HCT116 (cell line): Measurements from ENCODE around the gene DHRS7B. TPM values are rescaled to one million over a fixed set of nuclear protein-coding genes. Genes with fewer than 3 reads are reported as not detected.
"Not testable (repeated sequence)": the region's sequence is repeated elsewhere in the genome, so short reads cannot be mapped to it uniquely, and the experiment has no call there.

Experiments used
- ATAC-seq: fragments of 200-7000 bp; cut with Tn5 transposase; 2 replicates; pipeline ENCODE4 v1.9.1; 2020; ENCODE audit warnings: mild to moderate bottlenecking, moderate library complexity
- BruUV-seq: library from RNA; stranded (reverse); fragments of 400-500 nt; replicated peaks from 2 replicates; lab custom pipeline; 2021; lab: Mats Ljungman, UMichigan
- CTCF ChIA-PET: fragments of 300-600 bp; sonication (Branson Sonifier 250); formaldehyde crosslinking; loops from one replicate; lab custom pipeline; 2021; ENCODE audit warnings: antibody characterized with exemption; lab: Charles Lee
- POLR2A ChIA-PET: fragments of 300-600, 350-600 bp; sonication (Branson Sonifier 250); formaldehyde crosslinking; loops from one replicate; lab custom pipeline; 2021; ENCODE audit warnings: antibody characterized with exemption; lab: Charles Lee
- RAD21 ChIA-PET, 2 experiments: fragments of 300-600 bp; sonication (Branson Sonifier 250); formaldehyde crosslinking; loops; one replicate each; lab custom pipeline; 2023; ENCODE audit warnings: low total read pairs in 2 of 2; ENCODE audit not compliant: uncharacterized antibody in 2 of 2, unreplicated experiment in 2 of 2, low non-redundant PET in 1 of 2; lab: Charles Lee
- DNase-seq: peaks from one replicate; pipeline ENCODE4 v3.0.0-alpha.2; 2010; ENCODE audit warnings: low read depth, low spot score
- H2AFZ ChIP-seq: fragments of 200-600 bp; shearing (Covaris generic), sonication (generic); 2 replicates; pipeline ENCODE4 v1.6.1; 2017; ENCODE audit warnings: low read depth, mixed run types, mixed read lengths, antibody characterized with exemption, low read length; ENCODE audit not compliant: poor library complexity, severe bottlenecking
- H3K27ac ChIP-seq: 2 replicates; pipeline ENCODE4 v1.5.1; 2012; ENCODE audit warnings: low read depth, low read length
- H3K27me3 ChIP-seq: fragments of 200-600 bp; sonication (generic); 2 replicates; pipeline ENCODE4 v1.6.1; 2016; ENCODE audit warnings: mixed run types, low read length, mixed read lengths; ENCODE audit not compliant: insufficient read depth
- H3K36me3 ChIP-seq, 2 experiments: fragments of 200-500 bp in 1 of 2; fragments of 200-600 bp in 1 of 2; sonication (Bioruptor generic) in 1 of 2; sonication (generic) in 1 of 2; 2 replicates each; pipeline versions ENCODE4 v1.5.1 to v1.6.1; 2014 to 2016; ENCODE audit warnings: low read length in 2 of 2, inconsistent platforms in 1 of 2, mixed read lengths in 1 of 2, mixed run types in 1 of 2; ENCODE audit not compliant: insufficient read depth in 2 of 2, control insufficient read depth in 1 of 2
- H3K4me1 ChIP-seq, 2 experiments: fragments of 200-600 bp in 1 of 2; sonication (generic) in 1 of 2; 2 replicates each; pipeline versions ENCODE4 v1.5.1 to v1.6.1; 2012 to 2017; ENCODE audit warnings: low read length in 2 of 2, inconsistent platforms in 1 of 2, mild to moderate bottlenecking in 1 of 2, mixed read lengths in 1 of 2, mixed run types in 1 of 2, moderate library complexity in 1 of 2; ENCODE audit not compliant: insufficient read depth in 2 of 2, control insufficient read depth in 1 of 2
- H3K4me2 ChIP-seq: fragments of 200-600 bp; sonication (generic); 2 replicates; pipeline ENCODE4 v1.6.1; 2017; ENCODE audit warnings: mixed run types, low read length, mixed read lengths
- H3K4me3 ChIP-seq, 2 experiments: fragments of 200-600 bp in 1 of 2; sonication (generic) in 1 of 2; replicated peaks in 1 of 2; 2 replicates each; pipeline ENCODE4 v1.5.1; 2011 to 2016; ENCODE audit warnings: low read length in 2 of 2, control low read depth in 1 of 2, low read depth in 1 of 2, mild to moderate bottlenecking in 1 of 2, mixed read lengths in 1 of 2, mixed run types in 1 of 2
- H3K79me2 ChIP-seq: fragments of 200-600 bp; sonication (generic); 2 replicates; pipeline ENCODE4 v1.6.1; 2017; ENCODE audit warnings: mild to moderate bottlenecking, mixed run types, low read length, moderate library complexity, mixed read lengths; ENCODE audit not compliant: insufficient read depth
- H3K9ac ChIP-seq: fragments of 200-600 bp; sonication (generic); 2 replicates; pipeline ENCODE4 v1.6.1; 2016; ENCODE audit warnings: low read length, mixed read lengths
- H3K9me2 ChIP-seq: fragments of 200-600 bp; sonication (generic), shearing (Covaris generic); 2 replicates; pipeline ENCODE4 v1.6.1; 2017; ENCODE audit warnings: mixed run types, mild to moderate bottlenecking, moderate library complexity; ENCODE audit not compliant: insufficient read depth
- H3K9me3 ChIP-seq, 2 experiments: fragments of 200-500 bp in 1 of 2; fragments of 200-600 bp in 1 of 2; sonication (Bioruptor generic) in 1 of 2; sonication (generic) in 1 of 2; 2 replicates each; pipeline ENCODE4 v1.6.1; 2014 to 2017; ENCODE audit warnings: low read length in 2 of 2, mixed read lengths in 2 of 2, inconsistent platforms in 1 of 2, low read depth in 1 of 2, mild to moderate bottlenecking in 1 of 2, mixed run types in 1 of 2, moderate library complexity in 1 of 2; ENCODE audit not compliant: control insufficient read depth in 1 of 2, insufficient read depth in 1 of 2
- H4K20me1 ChIP-seq: fragments of 200-600 bp; sonication (generic), shearing (Covaris generic); 2 replicates; pipeline ENCODE4 v1.6.1; 2017; ENCODE audit warnings: mixed run types, mild to moderate bottlenecking, moderate library complexity; ENCODE audit not compliant: insufficient read depth
- EZH2 ChIP-seq: fragments of 200-600 bp; sonication (generic); IDR thresholded peaks from 2 replicates; pipeline ENCODE4 v1.6.1; 2017; ENCODE audit warnings: antibody characterized with exemption, mixed run types
- FOSL1 ChIP-seq: IDR thresholded peaks from 2 replicates; pipeline ENCODE4 v1.6.1; 2012; ENCODE audit warnings: low read depth
- RAD21 ChIP-seq: IDR thresholded peaks from 2 replicates; pipeline ENCODE4 v1.6.1; 2012; ENCODE audit warnings: low read depth, mild to moderate bottlenecking
- SP1 ChIP-seq: IDR thresholded peaks from 2 replicates; pipeline ENCODE4 v1.6.1; 2012; ENCODE audit warnings: low read depth
- ZNF274 ChIP-seq: fragments of 200-500 bp; sonication (Bioruptor generic); IDR thresholded peaks from 2 replicates; pipeline ENCODE4 v1.6.1; 2014; ENCODE audit warnings: mild to moderate bottlenecking, low read depth, low read length, inconsistent platforms
- intact Hi-C: fragments of 100-400 bp; cut with micrococcal nuclease; formaldehyde crosslinking; loops from 2 replicates; pipeline ENCODE4 v1.10.0; 2022
- total RNA-seq: library from RNA; stranded (reverse); gene quantifications from one replicate; pipeline ENCODE4 v1.2.1, GENCODE V29; 2021; ENCODE audit not compliant: unreplicated experiment

DHRS7B gene
- total RNA-seq, 1 experiment from 2014 or later: 19.6 TPM

- Histone ChIP-seq H4K20me1 (no peaks in the 10 kb centered on the region), H3K4me1 (no peaks in the 10 kb centered on the region; a peak in 1 of 4 replicates), H3K4me2 (no peak overlapping the region), H3K27ac (no peak overlapping the region), H2AFZ (no peak overlapping the region), H3K36me3 (no peaks in the 10 kb centered on the region), H3K9me3 (0 out of 4 replicates have a peak, but pooled peaks cover 0 to 3% of the 10 kb centered on the region in 2 experiments), H3K9ac (no peak overlapping the region), H3K4me3 (no peak overlapping the region), H3K27me3 (no peaks in the 10 kb centered on the region), H3K79me2 (peaks cover 14% of the 10 kb centered on the region; the same call in 1 of the 2 replicates), H3K9me2 (no peaks in the 10 kb centered on the region)
- no TSS peak for BruUV-seq
- CTCF ChIA-PET: no interaction called here
- no peak for DNase-seq
- ATAC-seq: no peak
- no peak for TF ChIP-seq SP1
- no peak for TF ChIP-seq ZNF274
- no peak for TF ChIP-seq RAD21
- no peak for TF ChIP-seq FOSL1
- TF ChIP-seq EZH2: no peak
- RAD21 ChIA-PET: no interaction called here
- POLR2A ChIA-PET: no interaction called here
- intact Hi-C loops: no loop called here
Observed at GRCh38 chr17:21141331-21141730, 14.6 kb downstream of the DHRS7B start.

GRCh38 chr17:21142065-21142464 is 15.3 kb downstream of the DHRS7B start:
- intact Hi-C loops, POLR2A ChIA-PET, H4K20me1 ChIP-seq, DNase-seq, BruUV-seq, H2AFZ ChIP-seq, H3K9ac ChIP-seq, CTCF ChIA-PET, H3K27me3 ChIP-seq, H3K27ac ChIP-seq, H3K9me3 ChIP-seq, H3K4me3 ChIP-seq, RAD21 ChIA-PET, H3K9me2 ChIP-seq, H3K4me2 ChIP-seq, ATAC-seq, H3K36me3 ChIP-seq, H3K4me1 ChIP-seq: not testable (repeated sequence)
- peaks cover 12% of the 10 kb centered on the region; the same call in 1 of the 2 replicates for H3K79me2 ChIP-seq
